ENCODE data around the gene WHAMM.

DNA sequence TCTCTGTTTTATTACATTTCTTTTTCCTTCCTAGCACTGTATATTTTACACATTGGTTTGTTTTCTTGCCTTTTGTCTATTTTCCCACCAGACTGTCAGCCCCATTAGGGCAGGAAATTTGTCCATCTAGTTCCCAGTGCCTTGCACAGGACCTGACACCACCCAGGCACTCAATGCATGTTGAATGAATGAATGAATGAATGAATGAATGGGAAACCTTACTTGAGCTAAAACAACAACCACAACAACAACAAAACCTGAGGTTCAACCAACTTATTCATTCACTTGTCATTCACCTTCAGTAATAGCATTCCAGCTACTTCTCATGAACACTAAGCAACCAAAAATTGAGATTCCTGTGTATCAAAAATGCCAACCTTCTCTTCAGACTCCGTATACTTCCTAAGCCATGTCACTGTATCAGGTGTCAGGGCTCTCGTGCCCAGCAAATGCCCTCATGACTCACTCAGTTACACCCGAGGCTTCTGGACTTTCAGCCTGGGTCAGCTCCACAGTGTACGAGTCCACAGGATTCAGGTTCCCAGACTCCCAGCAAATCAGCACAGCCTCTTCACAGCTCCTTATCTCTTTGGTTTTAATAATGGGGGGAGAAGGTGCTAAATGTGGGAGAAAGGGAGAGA, 40.9 kb upstream of the WHAMM start:
- TF ChIP-seq CTCF (IDR thresholded peaks at IDR 0.05) = no peak
- TF ChIP-seq POLR2AphosphoS5 (IDR thresholded peaks at IDR 0.05; ENCODE audit: insufficient read depth in 1 of 2, low read depth in 1 of 2) = no peak
- TF ChIP-seq POLR2A (IDR thresholded peaks at IDR 0.05) = no peak

Data from vagina (tissue), 2 donors.